NB4 (cell line): ENCODE data around the gene POC1A.

Source experiments
- DNase-seq: peaks from one replicate; pipeline ENCODE4 v3.0.0; 2010; ENCODE audit warnings: low read depth
- H3K4me3 ChIP-seq: one replicate; pipeline ENCODE4 v1.5.1; 2011; ENCODE audit warnings: mild to moderate bottlenecking, low read depth, low read length, moderate library complexity
- CTCF ChIP-seq: IDR thresholded peaks from one replicate; pipeline ENCODE4 v1.5.1; 2012; ENCODE audit warnings: low read depth, low read length
- MAX ChIP-seq: IDR thresholded peaks from 2 replicates; pipeline ENCODE4 v1.6.1; 2011; ENCODE audit warnings: low read depth, low read length
- MYC ChIP-seq: IDR thresholded peaks from 2 replicates; pipeline ENCODE4 v1.6.1; 2011; ENCODE audit warnings: low read depth, low read length
- POLR2A ChIP-seq: IDR thresholded peaks from 2 replicates; pipeline ENCODE4 v1.6.1; 2011; ENCODE audit warnings: mild to moderate bottlenecking; ENCODE audit not compliant: insufficient read length; ENCODE audit errors: extremely low read depth

The POC1A gene

GRCh38 chr3:52154135-52155094 lies at the start of gene POC1A:
TSS of gene POC1A (minus strand) at chr3:52154423. CDS start at chr3:52154372, 51 bp downstream.
- H3K4me3 ChIP-seq = peak within 1 kb of the TSS; percentile 86
- DNase-seq = peak; percentile 98
- TF ChIP-seq CTCF = no peak
- TF ChIP-seq POLR2A = peak; percentile 62
- peak; percentile 99 for TF ChIP-seq MAX
- TF ChIP-seq MYC = peak; percentile 97

- no peak for TF ChIP-seq POLR2A
- TF ChIP-seq MAX = no peak
- no peak for TF ChIP-seq MYC
- no peak for TF ChIP-seq CTCF
- DNase-seq = no peak
- H3K4me3 ChIP-seq = no peak overlapping the region
Measured at GRCh38 chr3:52203701-52204100, 49.5 kb upstream of the POC1A start.

GRCh38 chr3:52202384-52203077 lies 48.3 kb upstream of the POC1A start:
- H3K4me3 ChIP-seq = peak overlapping the region; percentile 53
- DNase-seq = peak; percentile 91
- TF ChIP-seq MAX = no peak; the same call in 1 of the 2 replicates
- TF ChIP-seq POLR2A = no peak
- TF ChIP-seq CTCF = no peak
- no peak for TF ChIP-seq MYC

- peak; percentile 58 for DNase-seq
- H3K4me3 ChIP-seq = peak overlapping the region; percentile 89
- TF ChIP-seq POLR2A (no peak), MYC (no peak), MAX (no peak), CTCF (no peak)
Measured at GRCh38 chr3:52200981-52201679, 46.9 kb upstream of the POC1A start.

GRCh38 chr3:52198643-52199608 lies 44.7 kb upstream of the POC1A start:
- no peak for TF ChIP-seq MYC
- no peak for TF ChIP-seq POLR2A
- no peak for TF ChIP-seq CTCF
- TF ChIP-seq MAX = no peak
- no peak for DNase-seq
- H3K4me3 ChIP-seq = peak overlapping the region; percentile 89
